ENCODE data around the gene SMAD3. TPM values are rescaled to one million over a fixed set of nuclear protein-coding genes. Genes with fewer than 3 reads are reported as not detected.

Gene SMAD3
- polyA plus RNA-seq, 1 experiment = 59.4 TPM

GRCh38 chr15:67140078-67140833 is 74.9 kb downstream of the SMAD3 start:
- no peak for DNase-seq (ENCODE audit: low read depth)
- H3K36me3 ChIP-seq (ENCODE audit: control insufficient read depth, insufficient read depth, low read length) = no peaks in the 10 kb centered on the region; the same call in 1 of the 2 replicates
- POLR2A ChIA-PET = no interaction called here

GRCh38 chr15:67142092-67142766 is 76.8 kb downstream of the SMAD3 start:
- H3K4me3 ChIP-seq (ENCODE audit: low read depth, low read length) = no peak overlapping the region
- POLR2A ChIA-PET = interaction anchor here (0.6 kb wide), 2 partner anchors 36 to 41 kb away, joined by 3 read pairs; no protein-coding TSS in a partner anchor
- DNase-seq (ENCODE audit: low read depth) = no peak
- CTCF ChIA-PET = interaction anchor here (0.7 to 1.3 kb wide), 2 partner anchors 12 to 412 kb away, joined by 3 read pairs; no protein-coding TSS in a partner anchor
- TF ChIP-seq CTCF (IDR thresholded peaks at IDR 0.05; ENCODE audit: insufficient read depth, low read depth, low read length) = no peak
- H3K36me3 ChIP-seq (ENCODE audit: control insufficient read depth, insufficient read depth, low read length) = peaks cover 1% of the 10 kb centered on the region; the same call in 1 of the 2 replicates
- no peaks in the 10 kb centered on the region for H3K27me3 ChIP-seq (ENCODE audit: control insufficient read depth, insufficient read depth, low read length)

More at GRCh38 chr15:67140078-67140833, 74.9 kb downstream of the SMAD3 start:
- Histone ChIP-seq H3K27me3 (ENCODE audit: control insufficient read depth, insufficient read depth, low read length) (no peaks in the 10 kb centered on the region), H3K4me3 (ENCODE audit: low read depth, low read length) (no peak overlapping the region)
- TF ChIP-seq CTCF (IDR thresholded peaks at IDR 0.05; ENCODE audit: insufficient read depth, low read depth, low read length) = no peak
- CTCF ChIA-PET = interaction anchor here (1.1 kb wide), 1 partner anchor 9 kb away, joined by 3 read pairs; no protein-coding TSS in a partner anchor

GRCh38 chr15:67142767-67143100 is 77.3 kb downstream of the SMAD3 start:
- no peak for TF ChIP-seq CTCF (IDR thresholded peaks at IDR 0.05; ENCODE audit: insufficient read depth, low read depth, low read length)
- Histone ChIP-seq H3K4me3 (ENCODE audit: low read depth, low read length) (no peak overlapping the region), H3K27me3 (ENCODE audit: control insufficient read depth, insufficient read depth, low read length) (no peaks in the 10 kb centered on the region), H3K36me3 (ENCODE audit: control insufficient read depth, insufficient read depth, low read length) (peaks cover 1% of the 10 kb centered on the region; the same call in 1 of the 2 replicates)
- DNase-seq (ENCODE audit: low read depth) = no peak
- ChIA-PET CTCF (no interaction called here), POLR2A (interaction anchor here (0.6 kb wide), 2 partner anchors 36 to 41 kb away, joined by 3 read pairs; no protein-coding TSS in a partner anchor)

- no peaks in the 10 kb centered on the region for H3K27me3 ChIP-seq (ENCODE audit: control insufficient read depth, insufficient read depth, low read length)
- no peak overlapping the region for H3K4me3 ChIP-seq (ENCODE audit: low read depth, low read length)
- no peak for DNase-seq (ENCODE audit: low read depth)
- TF ChIP-seq CTCF (IDR thresholded peaks at IDR 0.05; ENCODE audit: insufficient read depth, low read depth, low read length) = no peak
- ChIA-PET POLR2A (no interaction called here), CTCF (no interaction called here)
- peaks cover 1% of the 10 kb centered on the region; the same call in 1 of the 2 replicates for H3K36me3 ChIP-seq (ENCODE audit: control insufficient read depth, insufficient read depth, low read length)
Observed at GRCh38 chr15:67143646-67144045, 78.2 kb downstream of the SMAD3 start.

Measured in BJ (cell line).